Measurements from ENCODE around the gene PRRC1. TPM values are rescaled to one million over a fixed set of nuclear protein-coding genes. Genes with fewer than 3 reads are reported as not detected.

PRRC1 gene
- total RNA-seq, result 50.8 TPM
- long read RNA-seq, full-length matches to known transcripts, result 67 of 79 reads
- long read RNA-seq, partial matches to known transcripts, result 7 of 79 reads
- long read RNA-seq, other reads (novel, unspliced or antisense), result 5 of 79 reads

GRCh38 chr5:127517480-127518318, at the start of gene PRRC1:
Gene PRRC1, plus strand, starts transcription at chr5:127517640. Its CDS starts 5,840 bp downstream, at chr5:127523480.
- H3K9me3 ChIP-seq, result peaks cover 5% of the 10 kb centered on the region
- TF ChIP-seq, protein P1, sequence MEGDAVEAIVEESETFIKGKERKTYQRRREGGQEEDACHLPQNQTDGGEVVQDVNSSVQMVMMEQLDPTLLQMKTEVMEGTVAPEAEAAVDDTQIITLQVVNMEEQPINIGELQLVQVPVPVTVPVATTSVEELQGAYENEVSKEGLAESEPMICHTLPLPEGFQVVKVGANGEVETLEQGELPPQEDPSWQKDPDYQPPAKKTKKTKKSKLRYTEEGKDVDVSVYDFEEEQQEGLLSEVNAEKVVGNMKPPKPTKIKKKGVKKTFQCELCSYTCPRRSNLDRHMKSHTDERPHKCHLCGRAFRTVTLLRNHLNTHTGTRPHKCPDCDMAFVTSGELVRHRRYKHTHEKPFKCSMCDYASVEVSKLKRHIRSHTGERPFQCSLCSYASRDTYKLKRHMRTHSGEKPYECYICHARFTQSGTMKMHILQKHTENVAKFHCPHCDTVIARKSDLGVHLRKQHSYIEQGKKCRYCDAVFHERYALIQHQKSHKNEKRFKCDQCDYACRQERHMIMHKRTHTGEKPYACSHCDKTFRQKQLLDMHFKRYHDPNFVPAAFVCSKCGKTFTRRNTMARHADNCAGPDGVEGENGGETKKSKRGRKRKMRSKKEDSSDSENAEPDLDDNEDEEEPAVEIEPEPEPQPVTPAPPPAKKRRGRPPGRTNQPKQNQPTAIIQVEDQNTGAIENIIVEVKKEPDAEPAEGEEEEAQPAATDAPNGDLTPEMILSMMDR (IDR thresholded peaks at IDR 0.05), result no peak
- peak within 1 kb of the TSS; percentile 100 for H3K4me3 ChIP-seq
- peak within 1 kb of the TSS; percentile 88 for H3K27ac ChIP-seq
- DNase-seq (peak; percentile 92), ATAC-seq (peak; percentile 98)
- intact Hi-C loops (cut with DNase I), result no loop called here
- H3K4me1 ChIP-seq, result peaks cover 13% of the 10 kb centered on the region
- no peaks in the 10 kb centered on the region for H3K27me3 ChIP-seq
- H3K36me3 ChIP-seq, result no peaks in the 10 kb centered on the region

DNA sequence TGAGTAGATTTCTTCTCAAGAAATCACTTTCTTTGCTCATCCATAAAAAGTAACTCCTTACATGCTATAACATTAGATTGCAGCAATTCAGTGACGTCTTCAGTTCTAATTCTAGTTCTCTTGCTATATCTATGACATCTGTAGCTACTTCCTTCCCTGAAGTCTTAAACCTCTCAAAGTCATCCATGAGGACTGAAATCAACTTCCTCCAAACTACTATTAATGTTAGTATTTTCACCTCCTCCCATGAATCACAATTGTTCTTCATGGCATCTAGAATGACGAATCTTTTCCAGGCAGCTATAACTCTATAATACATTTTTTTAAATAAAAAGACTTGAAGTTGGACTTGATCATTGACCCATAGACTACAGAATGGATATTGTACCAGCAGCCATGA, 46.2 kb upstream of the PRRC1 start:
- ATAC-seq, result no peak
- intact Hi-C loops (cut with DNase I), result no loop called here

DNA sequence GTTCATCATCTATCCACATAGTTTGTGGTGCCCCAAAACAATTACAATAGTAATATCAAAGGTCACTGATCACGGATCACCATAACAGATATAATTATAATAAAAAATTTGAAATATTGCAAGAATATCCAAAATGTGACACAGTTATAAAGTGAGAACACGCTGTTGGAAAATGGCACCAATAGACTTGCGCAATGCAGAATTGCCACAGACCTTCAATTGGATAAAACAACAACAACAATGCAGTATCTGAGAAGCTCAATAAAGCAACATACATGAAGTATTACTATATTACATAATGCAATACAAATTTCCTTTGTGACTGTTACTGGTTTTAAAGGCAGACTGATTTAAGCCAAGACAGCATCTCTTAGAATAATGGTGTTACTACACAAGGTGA, 44.7 kb upstream of the PRRC1 start:
- no peaks in the 10 kb centered on the region for H3K36me3 ChIP-seq
- intact Hi-C loops (cut with DNase I), result no loop called here
- no peak overlapping the region for H3K27ac ChIP-seq
- no peaks in the 10 kb centered on the region for H3K4me1 ChIP-seq
- no peak overlapping the region for H3K4me3 ChIP-seq
- no peaks in the 10 kb centered on the region for H3K9me3 ChIP-seq
- DNase-seq, result no peak
- ATAC-seq, result no peak
- H3K27me3 ChIP-seq, result peaks cover 6% of the 10 kb centered on the region
- TF ChIP-seq, protein P1 (IDR thresholded peaks at IDR 0.05), result no peak

More for the DNA sequence above, 46.2 kb upstream of the PRRC1 start:
- H3K4me3 ChIP-seq, result no peak overlapping the region
- no peaks in the 10 kb centered on the region for H3K27me3 ChIP-seq
- H3K9me3 ChIP-seq, result no peaks in the 10 kb centered on the region
- H3K27ac ChIP-seq, result no peak overlapping the region
- no peaks in the 10 kb centered on the region for H3K4me1 ChIP-seq
- TF ChIP-seq, protein P1 (IDR thresholded peaks at IDR 0.05), result no peak
- DNase-seq, result no peak
- no peaks in the 10 kb centered on the region for H3K36me3 ChIP-seq

DNA sequence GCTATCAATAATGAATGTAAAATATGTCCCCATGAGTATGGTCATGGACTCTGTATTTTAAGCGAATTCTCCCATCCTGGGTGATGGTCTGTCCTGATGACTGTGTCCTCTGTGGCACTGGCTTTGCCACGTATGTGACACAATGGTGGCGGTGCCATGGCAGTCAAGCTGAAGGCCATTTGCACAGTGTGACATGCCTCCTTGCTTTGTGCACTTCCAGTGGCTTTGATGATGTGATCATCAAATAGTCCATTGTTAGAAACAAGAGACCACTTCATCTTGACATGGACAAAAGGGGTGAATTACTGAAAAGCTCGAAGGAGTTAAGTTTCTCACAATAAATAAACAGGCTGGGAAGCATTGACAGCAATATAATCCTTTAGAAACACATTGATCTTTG, 31.0 kb upstream of the PRRC1 start:
- no peaks in the 10 kb centered on the region for H3K9me3 ChIP-seq
- TF ChIP-seq, protein P1 (IDR thresholded peaks at IDR 0.05), result no peak
- H3K27me3 ChIP-seq, result no peaks in the 10 kb centered on the region
- H3K4me3 ChIP-seq, result no peak overlapping the region
- no peak overlapping the region for H3K27ac ChIP-seq
- intact Hi-C loops (cut with DNase I), result no loop called here
- DNase-seq (no peak), ATAC-seq (no peak)
- H3K4me1 ChIP-seq, result no peaks in the 10 kb centered on the region
- H3K36me3 ChIP-seq, result no peaks in the 10 kb centered on the region

DNA sequence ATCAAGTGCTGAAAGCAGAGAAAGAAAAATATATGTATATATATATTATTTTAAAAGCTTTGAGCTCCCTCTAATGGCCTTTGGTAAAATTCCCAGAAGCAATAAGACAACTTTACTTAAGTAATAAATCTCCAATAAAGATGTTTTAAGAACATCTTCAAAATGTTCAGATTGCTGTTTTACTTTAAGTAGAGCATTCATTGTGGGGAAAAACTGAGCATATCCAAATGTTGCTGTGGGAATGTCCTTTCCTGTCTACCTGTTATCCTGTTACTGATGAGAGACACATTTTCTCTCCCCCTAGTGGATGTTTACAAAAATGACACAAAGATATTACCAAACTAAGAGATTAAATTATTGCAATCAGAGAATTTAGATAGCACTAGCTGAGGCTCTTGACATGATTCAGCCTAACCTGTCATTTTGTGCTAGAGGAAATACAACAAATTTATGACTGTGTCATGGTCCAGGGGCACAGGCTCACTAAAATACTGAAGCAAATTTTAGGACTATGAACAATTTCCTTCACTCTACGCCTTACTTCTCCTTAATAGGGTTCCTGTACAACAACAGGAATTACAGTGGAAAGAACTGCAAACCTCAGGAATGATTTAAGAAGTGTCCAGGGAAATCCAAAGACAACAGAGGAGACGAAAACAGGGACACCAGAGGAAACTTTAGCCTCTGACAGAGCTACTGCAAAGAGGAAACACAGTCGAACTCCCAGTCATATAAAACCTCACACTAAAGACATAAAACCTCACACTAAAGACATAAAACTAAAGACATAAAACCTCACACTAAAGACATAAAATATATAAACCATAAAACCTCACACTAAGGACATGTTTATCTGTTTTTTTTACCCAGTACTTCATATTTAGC, 24.3 kb upstream of the PRRC1 start:
- Histone ChIP-seq H3K4me1 (no peaks in the 10 kb centered on the region), H3K27ac (no peak overlapping the region), H3K4me3 (no peak overlapping the region), H3K9me3 (no peaks in the 10 kb centered on the region), H3K27me3 (no peaks in the 10 kb centered on the region), H3K36me3 (no peaks in the 10 kb centered on the region)
- intact Hi-C loops (cut with DNase I), result no loop called here
- ATAC-seq (peak; percentile 16), DNase-seq (no peak)
- TF ChIP-seq, protein P1 (IDR thresholded peaks at IDR 0.05), result peak; percentile 60

Data from upper lobe of right lung (tissue), 1 donor.